Measurements from ENCODE around the gene ARHGEF16.

Gene ARHGEF16

DNA sequence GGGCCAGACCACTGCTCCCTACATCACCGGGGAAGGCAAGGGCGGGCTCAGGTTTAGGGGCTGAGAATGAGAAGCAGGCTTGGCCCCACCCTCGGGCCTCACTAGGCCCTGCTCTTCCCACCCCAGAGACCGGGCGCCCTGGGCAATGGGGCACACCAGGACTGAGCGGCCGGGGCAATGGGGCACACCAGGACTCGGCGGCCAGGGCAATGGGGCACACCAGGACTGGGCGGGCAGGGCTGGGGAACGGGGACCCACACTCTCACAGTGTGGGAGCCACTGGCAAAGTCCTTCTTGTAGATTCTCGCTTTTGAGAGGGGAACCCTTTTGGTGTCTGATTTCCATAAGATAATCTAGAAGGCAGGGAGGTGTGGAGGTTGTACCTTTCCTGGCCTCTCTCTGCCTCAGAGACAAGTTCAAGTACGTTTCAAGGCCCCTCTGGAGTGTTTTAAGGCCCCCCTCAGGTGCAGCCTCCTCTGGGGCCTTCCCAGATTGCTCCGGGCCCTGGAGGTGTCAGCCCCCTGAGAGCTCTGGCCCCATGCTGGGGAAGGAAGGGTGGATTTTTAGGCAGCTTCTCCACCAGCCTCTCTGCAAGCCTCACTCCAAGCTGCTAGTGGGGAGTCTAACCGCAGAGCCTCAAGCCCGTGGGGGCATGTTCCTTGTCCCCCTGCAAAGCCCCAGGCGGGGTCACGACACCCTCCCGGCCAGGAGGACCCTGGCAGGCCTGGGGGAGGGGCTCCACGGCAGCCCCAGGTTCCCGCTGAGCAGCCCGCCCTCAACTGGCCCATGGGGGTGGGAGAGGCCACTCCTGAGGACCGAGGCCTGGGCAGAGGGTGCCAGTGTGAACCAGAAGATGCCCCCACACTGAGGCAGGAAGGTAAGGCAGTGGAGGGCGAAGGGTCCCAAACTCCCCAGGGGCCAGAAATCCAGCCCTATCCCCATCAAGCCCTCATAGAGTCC, 66.2 kb downstream of the ARHGEF16 start:
- TF ChIP-seq FOXM1 (IDR thresholded peaks at IDR 0.05; ENCODE audit: borderline replicate concordance, low read depth) (no peak), NFIC (IDR thresholded peaks at IDR 0.05) (no peak), ZBTB7A (IDR thresholded peaks at IDR 0.05; ENCODE audit: low read depth) (no peak), TAF1 (IDR thresholded peaks at IDR 0.05; ENCODE audit: low read depth) (no peak), TEAD4 (IDR thresholded peaks at IDR 0.05) (no peak), CEBPB (IDR thresholded peaks at IDR 0.05) (no peak), RAD21 (IDR thresholded peaks at IDR 0.05; ENCODE audit: low read depth) (no peak), EGR1 (IDR thresholded peaks at IDR 0.05) (no peak)
- TF ChIP-seq, protein P1, sequence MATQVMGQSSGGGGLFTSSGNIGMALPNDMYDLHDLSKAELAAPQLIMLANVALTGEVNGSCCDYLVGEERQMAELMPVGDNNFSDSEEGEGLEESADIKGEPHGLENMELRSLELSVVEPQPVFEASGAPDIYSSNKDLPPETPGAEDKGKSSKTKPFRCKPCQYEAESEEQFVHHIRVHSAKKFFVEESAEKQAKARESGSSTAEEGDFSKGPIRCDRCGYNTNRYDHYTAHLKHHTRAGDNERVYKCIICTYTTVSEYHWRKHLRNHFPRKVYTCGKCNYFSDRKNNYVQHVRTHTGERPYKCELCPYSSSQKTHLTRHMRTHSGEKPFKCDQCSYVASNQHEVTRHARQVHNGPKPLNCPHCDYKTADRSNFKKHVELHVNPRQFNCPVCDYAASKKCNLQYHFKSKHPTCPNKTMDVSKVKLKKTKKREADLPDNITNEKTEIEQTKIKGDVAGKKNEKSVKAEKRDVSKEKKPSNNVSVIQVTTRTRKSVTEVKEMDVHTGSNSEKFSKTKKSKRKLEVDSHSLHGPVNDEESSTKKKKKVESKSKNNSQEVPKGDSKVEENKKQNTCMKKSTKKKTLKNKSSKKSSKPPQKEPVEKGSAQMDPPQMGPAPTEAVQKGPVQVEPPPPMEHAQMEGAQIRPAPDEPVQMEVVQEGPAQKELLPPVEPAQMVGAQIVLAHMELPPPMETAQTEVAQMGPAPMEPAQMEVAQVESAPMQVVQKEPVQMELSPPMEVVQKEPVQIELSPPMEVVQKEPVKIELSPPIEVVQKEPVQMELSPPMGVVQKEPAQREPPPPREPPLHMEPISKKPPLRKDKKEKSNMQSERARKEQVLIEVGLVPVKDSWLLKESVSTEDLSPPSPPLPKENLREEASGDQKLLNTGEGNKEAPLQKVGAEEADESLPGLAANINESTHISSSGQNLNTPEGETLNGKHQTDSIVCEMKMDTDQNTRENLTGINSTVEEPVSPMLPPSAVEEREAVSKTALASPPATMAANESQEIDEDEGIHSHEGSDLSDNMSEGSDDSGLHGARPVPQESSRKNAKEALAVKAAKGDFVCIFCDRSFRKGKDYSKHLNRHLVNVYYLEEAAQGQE (IDR thresholded peaks at IDR 0.05; ENCODE audit: low read depth), result no peak
- TF ChIP-seq, protein P2, sequence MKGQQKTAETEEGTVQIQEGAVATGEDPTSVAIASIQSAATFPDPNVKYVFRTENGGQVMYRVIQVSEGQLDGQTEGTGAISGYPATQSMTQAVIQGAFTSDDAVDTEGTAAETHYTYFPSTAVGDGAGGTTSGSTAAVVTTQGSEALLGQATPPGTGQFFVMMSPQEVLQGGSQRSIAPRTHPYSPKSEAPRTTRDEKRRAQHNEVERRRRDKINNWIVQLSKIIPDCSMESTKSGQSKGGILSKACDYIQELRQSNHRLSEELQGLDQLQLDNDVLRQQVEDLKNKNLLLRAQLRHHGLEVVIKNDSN (IDR thresholded peaks at IDR 0.05), result no peak

DNA sequence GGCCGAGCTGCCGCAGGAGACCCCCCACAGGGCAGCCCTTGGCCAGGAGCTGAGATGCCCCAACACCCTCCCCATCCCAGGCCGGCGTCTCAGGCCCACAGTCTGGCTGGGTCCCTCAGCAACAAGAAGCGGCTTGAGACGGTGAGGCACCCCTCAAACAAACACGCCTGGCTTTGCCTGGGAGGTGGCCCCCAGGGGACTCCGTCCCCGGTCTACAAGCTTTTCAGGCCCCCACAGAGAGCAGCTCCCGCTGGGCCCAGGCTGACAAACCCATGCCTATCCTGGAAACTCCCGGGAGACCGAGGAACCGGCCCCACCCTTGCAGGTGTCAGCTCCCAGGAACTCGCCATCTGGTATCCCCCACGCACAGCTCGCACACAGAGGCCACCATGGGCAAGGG, 67.0 kb downstream of the ARHGEF16 start:
- TF ChIP-seq CREB1 (IDR thresholded peaks at IDR 0.05; ENCODE audit: low read depth) (no peak), TCF12 (IDR thresholded peaks at IDR 0.05; ENCODE audit: low read depth) (no peak), TAF1 (IDR thresholded peaks at IDR 0.05; ENCODE audit: low read depth) (no peak), CEBPB (IDR thresholded peaks at IDR 0.05) (no peak), RAD21 (IDR thresholded peaks at IDR 0.05; ENCODE audit: low read depth) (no peak), TEAD4 (IDR thresholded peaks at IDR 0.05) (no peak), EP300 (IDR thresholded peaks at IDR 0.05; ENCODE audit: borderline replicate concordance) (no peak)
- TF ChIP-seq, protein P2 (IDR thresholded peaks at IDR 0.05), result no peak
- TF ChIP-seq, protein P3, sequence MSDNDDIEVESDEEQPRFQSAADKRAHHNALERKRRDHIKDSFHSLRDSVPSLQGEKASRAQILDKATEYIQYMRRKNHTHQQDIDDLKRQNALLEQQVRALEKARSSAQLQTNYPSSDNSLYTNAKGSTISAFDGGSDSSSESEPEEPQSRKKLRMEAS (IDR thresholded peaks at IDR 0.05), result no peak
- TF ChIP-seq, protein P1 (IDR thresholded peaks at IDR 0.05; ENCODE audit: low read depth), result no peak

DNA sequence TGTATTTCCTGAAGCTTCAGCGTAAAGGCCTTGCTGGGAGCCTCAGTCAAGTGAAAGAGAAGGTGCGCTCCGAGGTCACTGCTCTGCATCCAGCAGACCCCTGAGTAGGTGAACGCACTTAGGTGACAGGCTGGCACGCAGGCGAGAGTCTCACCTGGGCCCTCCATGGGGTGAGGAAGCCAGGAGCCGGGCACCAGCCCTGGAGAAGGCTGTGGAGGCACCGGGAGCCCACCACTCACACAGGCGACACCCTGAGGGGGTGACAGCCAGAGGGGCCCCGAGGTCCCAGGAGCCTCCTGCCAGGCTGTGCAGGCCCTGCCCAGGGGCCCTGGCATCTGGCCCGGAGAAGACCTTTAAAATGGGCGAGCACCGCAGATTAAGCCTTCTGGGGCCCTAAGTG, 67.6 kb downstream of the ARHGEF16 start:
- TF ChIP-seq NFIC (IDR thresholded peaks at IDR 0.05) (no peak), RAD21 (IDR thresholded peaks at IDR 0.05; ENCODE audit: low read depth) (no peak), CEBPB (IDR thresholded peaks at IDR 0.05) (no peak), TEAD4 (IDR thresholded peaks at IDR 0.05) (no peak), EGR1 (IDR thresholded peaks at IDR 0.05) (no peak), ZBTB7A (IDR thresholded peaks at IDR 0.05; ENCODE audit: low read depth) (no peak), YY1 (IDR thresholded peaks at IDR 0.05; ENCODE audit: low read depth) (no peak), EP300 (IDR thresholded peaks at IDR 0.05; ENCODE audit: borderline replicate concordance) (no peak), FOXM1 (IDR thresholded peaks at IDR 0.05; ENCODE audit: borderline replicate concordance, low read depth) (no peak), CREB1 (IDR thresholded peaks at IDR 0.05; ENCODE audit: low read depth) (no peak), TCF12 (IDR thresholded peaks at IDR 0.05; ENCODE audit: low read depth) (no peak)
- TF ChIP-seq, protein P1 (IDR thresholded peaks at IDR 0.05; ENCODE audit: low read depth), result no peak
- TF ChIP-seq, protein P2 (IDR thresholded peaks at IDR 0.05), result no peak
- TF ChIP-seq, protein P3 (IDR thresholded peaks at IDR 0.05), result no peak

Measured in Ishikawa (cell line).